ENCODE measurements around the gene EIF2S3B.
"Not testable (repeated sequence)": the region's sequence is repeated elsewhere in the genome, so short reads cannot be mapped to it uniquely, and the experiment has no call there.

Gene EIF2S3B

GRCh38 chr12:10505620-10506019 is at the start of gene EIF2S3B:
Gene EIF2S3B (plus strand): TSS chr12:10505890. CDS start chr12:10505903, 13 bp downstream.
- Mint-ChIP-seq H3K27ac (no peak within 1 kb of the TSS), H3K9me3 (no peaks in the 10 kb centered on the region), H3K36me3 (ENCODE audit: low read depth) (no peaks in the 10 kb centered on the region), H3K4me3 (no peak within 1 kb of the TSS), H3K27me3 (ENCODE audit: low read depth) (peaks cover 22% of the 10 kb centered on the region), H3K4me1 (ENCODE audit: low read depth) (no peaks in the 10 kb centered on the region)

GRCh38 chr12:10456856-10457255 is 48.8 kb upstream of the EIF2S3B start:
- H3K9me3 Mint-ChIP-seq, result peaks cover 40% of the 10 kb centered on the region
- peaks cover 3% of the 10 kb centered on the region for H3K36me3 Mint-ChIP-seq (ENCODE audit: low read depth)
- H3K27me3 Mint-ChIP-seq (ENCODE audit: low read depth), result peaks cover 5% of the 10 kb centered on the region
- H3K4me1 Mint-ChIP-seq (ENCODE audit: low read depth), result no peaks in the 10 kb centered on the region
- no peak overlapping the region for H3K27ac Mint-ChIP-seq
- no peak overlapping the region for H3K4me3 Mint-ChIP-seq

- no peaks in the 10 kb centered on the region for H3K4me1 Mint-ChIP-seq (ENCODE audit: low read depth)
- H3K4me3 Mint-ChIP-seq, result no peak overlapping the region
- H3K9me3 Mint-ChIP-seq, result peaks cover 43% of the 10 kb centered on the region
- H3K36me3 Mint-ChIP-seq (ENCODE audit: low read depth), result peaks cover 3% of the 10 kb centered on the region
- H3K27ac Mint-ChIP-seq, result no peak overlapping the region
- H3K27me3 Mint-ChIP-seq (ENCODE audit: low read depth), result peaks cover 7% of the 10 kb centered on the region
Measured at GRCh38 chr12:10457760-10458159, 47.9 kb upstream of the EIF2S3B start.

GRCh38 chr12:10466311-10466710 is 39.4 kb upstream of the EIF2S3B start:
- Mint-ChIP-seq H3K36me3 (ENCODE audit: low read depth) (no peaks in the 10 kb centered on the region), H3K9me3 (peaks cover 13% of the 10 kb centered on the region), H3K27ac (no peak overlapping the region), H3K4me3 (no peak overlapping the region), H3K4me1 (ENCODE audit: low read depth) (no peaks in the 10 kb centered on the region), H3K27me3 (ENCODE audit: low read depth) (peaks cover 8% of the 10 kb centered on the region)

- Mint-ChIP-seq H3K27ac (no peak overlapping the region), H3K4me1 (ENCODE audit: low read depth) (no peaks in the 10 kb centered on the region), H3K9me3 (no peaks in the 10 kb centered on the region), H3K36me3 (ENCODE audit: low read depth) (no peaks in the 10 kb centered on the region), H3K27me3 (ENCODE audit: low read depth) (no peaks in the 10 kb centered on the region), H3K4me3 (no peak overlapping the region)
Measured at GRCh38 chr12:10469701-10470100, 36.0 kb upstream of the EIF2S3B start.

- H3K36me3 Mint-ChIP-seq (ENCODE audit: low read depth); H3K27me3 Mint-ChIP-seq (ENCODE audit: low read depth); H3K4me3 Mint-ChIP-seq; H3K4me1 Mint-ChIP-seq (ENCODE audit: low read depth); H3K9me3 Mint-ChIP-seq; H3K27ac Mint-ChIP-seq: not testable (repeated sequence)
Measured at GRCh38 chr12:10472808-10473207, 32.9 kb upstream of the EIF2S3B start.

GRCh38 chr12:10481901-10482300 is 23.8 kb upstream of the EIF2S3B start:
- H3K27ac Mint-ChIP-seq; H3K36me3 Mint-ChIP-seq (ENCODE audit: low read depth); H3K27me3 Mint-ChIP-seq (ENCODE audit: low read depth); H3K9me3 Mint-ChIP-seq; H3K4me1 Mint-ChIP-seq (ENCODE audit: low read depth); H3K4me3 Mint-ChIP-seq: not testable (repeated sequence)

- not testable (repeated sequence) for H3K36me3 Mint-ChIP-seq (ENCODE audit: low read depth); H3K9me3 Mint-ChIP-seq; H3K27ac Mint-ChIP-seq; H3K4me3 Mint-ChIP-seq; H3K4me1 Mint-ChIP-seq (ENCODE audit: low read depth)
- H3K27me3 Mint-ChIP-seq (ENCODE audit: low read depth), result peaks cover 14% of the 10 kb centered on the region
Measured at GRCh38 chr12:10487328-10487727, 18.4 kb upstream of the EIF2S3B start.

GRCh38 chr12:10491766-10492165 is 13.9 kb upstream of the EIF2S3B start:
- no peaks in the 10 kb centered on the region for H3K9me3 Mint-ChIP-seq
- H3K4me1 Mint-ChIP-seq (ENCODE audit: low read depth), result no peaks in the 10 kb centered on the region
- no peak overlapping the region for H3K4me3 Mint-ChIP-seq
- no peak overlapping the region for H3K27ac Mint-ChIP-seq
- H3K36me3 Mint-ChIP-seq (ENCODE audit: low read depth), result no peaks in the 10 kb centered on the region
- H3K27me3 Mint-ChIP-seq (ENCODE audit: low read depth), result peaks cover 14% of the 10 kb centered on the region

GRCh38 chr12:10497602-10498001 is 8.1 kb upstream of the EIF2S3B start:
- Mint-ChIP-seq H3K36me3 (ENCODE audit: low read depth) (no peaks in the 10 kb centered on the region), H3K4me3 (no peak overlapping the region), H3K27me3 (ENCODE audit: low read depth) (peaks cover 19% of the 10 kb centered on the region), H3K27ac (no peak overlapping the region), H3K9me3 (no peaks in the 10 kb centered on the region), H3K4me1 (ENCODE audit: low read depth) (peaks cover 3% of the 10 kb centered on the region)

GRCh38 chr12:10498042-10498441 is 7.6 kb upstream of the EIF2S3B start:
- no peaks in the 10 kb centered on the region for H3K36me3 Mint-ChIP-seq (ENCODE audit: low read depth)
- H3K4me1 Mint-ChIP-seq (ENCODE audit: low read depth), result peaks cover 3% of the 10 kb centered on the region
- peaks cover 21% of the 10 kb centered on the region for H3K27me3 Mint-ChIP-seq (ENCODE audit: low read depth)
- H3K9me3 Mint-ChIP-seq, result no peaks in the 10 kb centered on the region
- no peak overlapping the region for H3K27ac Mint-ChIP-seq
- H3K4me3 Mint-ChIP-seq, result no peak overlapping the region

GRCh38 chr12:10501030-10501429 is 4.7 kb upstream of the EIF2S3B start:
- H3K27me3 Mint-ChIP-seq (ENCODE audit: low read depth), result peaks cover 22% of the 10 kb centered on the region
- H3K9me3 Mint-ChIP-seq, result no peaks in the 10 kb centered on the region
- H3K36me3 Mint-ChIP-seq (ENCODE audit: low read depth), result no peaks in the 10 kb centered on the region
- H3K4me3 Mint-ChIP-seq, result no peak overlapping the region
- no peak overlapping the region for H3K27ac Mint-ChIP-seq
- peaks cover 3% of the 10 kb centered on the region for H3K4me1 Mint-ChIP-seq (ENCODE audit: low read depth)

GRCh38 chr12:10503460-10503859 is 2.2 kb upstream of the EIF2S3B start:
- Mint-ChIP-seq H3K4me1 (ENCODE audit: low read depth) (peaks cover 3% of the 10 kb centered on the region), H3K27ac (no peak overlapping the region), H3K4me3 (no peak overlapping the region), H3K9me3 (no peaks in the 10 kb centered on the region), H3K27me3 (ENCODE audit: low read depth) (peaks cover 15% of the 10 kb centered on the region), H3K36me3 (ENCODE audit: low read depth) (no peaks in the 10 kb centered on the region)

GRCh38 chr12:10511756-10512355 is 6.2 kb downstream of the EIF2S3B start:
- Mint-ChIP-seq H3K4me3 (no peak overlapping the region), H3K27me3 (ENCODE audit: low read depth) (peaks cover 29% of the 10 kb centered on the region)

GRCh38 chr12:10512798-10513197 is 7.1 kb downstream of the EIF2S3B start:
- no peaks in the 10 kb centered on the region for H3K9me3 Mint-ChIP-seq
- H3K4me1 Mint-ChIP-seq (ENCODE audit: low read depth), result no peaks in the 10 kb centered on the region
- no peak overlapping the region for H3K4me3 Mint-ChIP-seq
- H3K27me3 Mint-ChIP-seq (ENCODE audit: low read depth), result peaks cover 29% of the 10 kb centered on the region
- H3K27ac Mint-ChIP-seq, result no peak overlapping the region
- H3K36me3 Mint-ChIP-seq (ENCODE audit: low read depth), result no peaks in the 10 kb centered on the region

More at GRCh38 chr12:10511756-10512355, 6.2 kb downstream of the EIF2S3B start:
- Mint-ChIP-seq H3K27ac (no peak overlapping the region), H3K9me3 (no peaks in the 10 kb centered on the region), H3K4me1 (ENCODE audit: low read depth) (no peaks in the 10 kb centered on the region), H3K36me3 (ENCODE audit: low read depth) (no peaks in the 10 kb centered on the region)

GRCh38 chr12:10521555-10521954 is 15.9 kb downstream of the EIF2S3B start:
- H3K36me3 Mint-ChIP-seq (ENCODE audit: low read depth), result no peaks in the 10 kb centered on the region

More at GRCh38 chr12:10521555-10521954, 15.9 kb downstream of the EIF2S3B start:
- peaks cover 3% of the 10 kb centered on the region for H3K9me3 Mint-ChIP-seq
- H3K27me3 Mint-ChIP-seq (ENCODE audit: low read depth), result peaks cover 5% of the 10 kb centered on the region
- no peak overlapping the region for H3K4me3 Mint-ChIP-seq
- H3K4me1 Mint-ChIP-seq (ENCODE audit: low read depth), result no peaks in the 10 kb centered on the region
- no peak overlapping the region for H3K27ac Mint-ChIP-seq
